B cell (primary cell): Measurements from ENCODE around the gene ASB11. TPM values are rescaled to one million over a fixed set of nuclear protein-coding genes. Genes with fewer than 3 reads are reported as not detected.

ENCODE experiments used
- ATAC-seq: fragments of 200-7000 bp; cut with Tn5 transposase; one replicate; pipeline ENCODE4 v1.10.0; 2021; ENCODE audit warnings: low read depth, mild to moderate bottlenecking, moderate number of reproducible peaks, moderate library complexity
- CTCF ChIA-PET: fragments of 350-600 bp; sonication (Branson Sonifier 250); formaldehyde crosslinking; loops from one replicate; lab custom pipeline; 2021; ENCODE audit warnings: antibody characterized with exemption, inconsistent platforms; lab: Charles Lee
- POLR2A ChIA-PET: fragments of 350-600 bp; sonication (Branson Sonifier 250); formaldehyde crosslinking; loops from one replicate; lab custom pipeline; 2021; ENCODE audit warnings: antibody characterized with exemption; lab: Charles Lee
- DNase-seq: peaks from one replicate; pipeline ENCODE4 v3.0.0; 2013
- H2AFZ ChIP-seq: 2 replicates; pipeline ENCODE4 v1.6.1; 2012; ENCODE audit warnings: mild to moderate bottlenecking, low read depth, low read length; ENCODE audit not compliant: insufficient read depth, poor library complexity, severe bottlenecking
- H3K27ac ChIP-seq, 2 donors: 1 replicate in 1 of 2; 2 replicates in 1 of 2; pipeline ENCODE4 v1.5.1; 2012 to 2013; ENCODE audit warnings: low read length in 2 of 2, mild to moderate bottlenecking in 2 of 2, moderate library complexity in 1 of 2
- H3K27me3 ChIP-seq, 4 experiments: fragments of 200-600 bp in 1 of 4; sonication (generic) in 1 of 4; replicated peaks in 1 of 4; 1 replicate in 2 of 4; 2 replicates in 2 of 4; pipeline versions ENCODE4 v1.6.1 to v1.7.0; 2013 to 2016; ENCODE audit warnings: low read length in 3 of 4, mild to moderate bottlenecking in 2 of 4, mixed read lengths in 1 of 4, moderate library complexity in 1 of 4; ENCODE audit not compliant: insufficient read depth in 4 of 4, control insufficient read depth in 3 of 4; ENCODE audit errors: control extremely low read depth in 1 of 4
- H3K36me3 ChIP-seq, 2 experiments: replicated peaks in 1 of 2; 1 replicate in 1 of 2; 2 replicates in 1 of 2; pipeline versions ENCODE4 v1.6.1 to v1.7.1; 2013; ENCODE audit warnings: low read length in 1 of 2; ENCODE audit not compliant: insufficient read depth in 2 of 2, control insufficient read depth in 1 of 2; ENCODE audit errors: control extremely low read depth in 1 of 2, extremely low read depth in 1 of 2
- H3K4me1 ChIP-seq, 2 donors: fragments of 200-600 bp in 1 of 2; sonication (generic) in 1 of 2; 1 replicate in 1 of 2; 2 replicates in 1 of 2; pipeline versions ENCODE4 v1.5.1 to v1.6.1; 2013 to 2017; ENCODE audit warnings: low read length in 2 of 2; ENCODE audit not compliant: control insufficient read depth in 2 of 2, insufficient read depth in 2 of 2
- H3K4me2 ChIP-seq: replicated peaks from 2 replicates; pipeline ENCODE3; 2012; ENCODE audit warnings: mild to moderate bottlenecking, low read depth, low read length; ENCODE audit not compliant: poor library complexity, severe bottlenecking
- H3K4me3 ChIP-seq, 5 experiments: fragments of 200-600 bp in 1 of 5; sonication (generic) in 1 of 5; 1 replicate in 3 of 5; 2 replicates in 2 of 5; pipeline versions ENCODE4 v1.5.1 to v1.7.0; 2011 to 2016; ENCODE audit warnings: low read length in 4 of 5, mild to moderate bottlenecking in 4 of 5, low read depth in 2 of 5, control low read depth in 1 of 5, moderate library complexity in 1 of 5; ENCODE audit not compliant: insufficient read depth in 1 of 5; ENCODE audit errors: control extremely low read depth in 1 of 5, extremely low read depth in 1 of 5
- H3K79me2 ChIP-seq: fragments of 200-600 bp; sonication (generic); one replicate; pipeline ENCODE4 v1.6.0; 2016; ENCODE audit warnings: low read length; ENCODE audit not compliant: control insufficient read depth, insufficient read depth
- H3K9ac ChIP-seq: fragments of 200-600 bp; sonication (generic); 2 replicates; pipeline ENCODE4 v1.6.1; 2017; ENCODE audit warnings: mild to moderate bottlenecking, low read length, moderate library complexity
- H3K9me3 ChIP-seq, 3 donors: one replicate each; pipeline versions ENCODE4 v1.6.1 to v1.7.1; 2013; ENCODE audit warnings: low read length in 2 of 3; ENCODE audit not compliant: control insufficient read depth in 2 of 3, insufficient read depth in 1 of 3; ENCODE audit errors: control extremely low read depth in 1 of 3
- H4K20me1 ChIP-seq: 2 replicates; pipeline ENCODE4 v1.6.0; 2012; ENCODE audit warnings: mild to moderate bottlenecking, low read length; ENCODE audit not compliant: insufficient read depth, control insufficient read depth, poor library complexity, severe bottlenecking
- H3K27ac Mint-ChIP-seq: one replicate; pipeline ENCODE4 v1.8.0; 2021; ENCODE audit warnings: mixed read lengths
- H3K27me3 Mint-ChIP-seq: one replicate; pipeline ENCODE4 v1.8.0; 2021; ENCODE audit warnings: mixed read lengths
- H3K4me1 Mint-ChIP-seq: one replicate; pipeline ENCODE4 v1.8.0; 2021; ENCODE audit warnings: mixed read lengths
- H3K4me3 Mint-ChIP-seq: one replicate; pipeline ENCODE4 v1.8.0; 2021; ENCODE audit warnings: mixed read lengths
- H3K9me3 Mint-ChIP-seq: one replicate; pipeline ENCODE4 v1.8.0; 2022; ENCODE audit warnings: mixed read lengths; ENCODE audit not compliant: insufficient read depth
- EZH2 ChIP-seq: IDR thresholded peaks from 2 replicates; pipeline ENCODE4 v1.6.1; 2012; ENCODE audit warnings: borderline replicate concordance, low read depth, mild to moderate bottlenecking, moderate library complexity, low read length; ENCODE audit not compliant: insufficient read depth, poor library complexity, severe bottlenecking
- WGBS: methylation state at CpG from one replicate; pipeline ENCODE4 v1.1.5; 2013; ENCODE audit warnings: missing lambda C conversion rate; ENCODE audit not compliant: insufficient coverage; 5-methylcytosine and 5-hydroxymethylcytosine counted together
- intact Hi-C: fragments of 100-400 bp; cut with micrococcal nuclease; formaldehyde crosslinking; loops from one replicate; pipeline ENCODE4 v1.10.0; 2022
- polyA minus RNA-seq: library from RNA; depleted of rRNA, polyadenylated mRNA; stranded (reverse); fragments of >200 nt; gene quantifications from 2 replicates; pipeline ENCODE4 v1.2.3, GENCODE V29; 2012
- polyA plus RNA-seq: library from polyadenylated mRNA; depleted of rRNA; stranded (reverse); fragments of >200 nt; gene quantifications from 2 replicates; pipeline ENCODE4 v1.2.3, GENCODE V29; 2012
- total RNA-seq, 2 donors: library from RNA; stranded (reverse); fragments of 120-200 nt in 1 of 2; gene quantifications; 1 replicate in 1 of 2; 2 replicates in 1 of 2; pipeline versions ENCODE4 v1.2.3 to v1.2.4, GENCODE V29; 2013 to 2022
- TF ChIP-seq, protein P1 (sequence below): fragments of 200-600 bp; IDR thresholded peaks from one replicate; pipeline ENCODE4 v1.8.0; 2022; ENCODE audit warnings: antibody characterized with exemption, mild to moderate bottlenecking

The ASB11 gene, protein sequence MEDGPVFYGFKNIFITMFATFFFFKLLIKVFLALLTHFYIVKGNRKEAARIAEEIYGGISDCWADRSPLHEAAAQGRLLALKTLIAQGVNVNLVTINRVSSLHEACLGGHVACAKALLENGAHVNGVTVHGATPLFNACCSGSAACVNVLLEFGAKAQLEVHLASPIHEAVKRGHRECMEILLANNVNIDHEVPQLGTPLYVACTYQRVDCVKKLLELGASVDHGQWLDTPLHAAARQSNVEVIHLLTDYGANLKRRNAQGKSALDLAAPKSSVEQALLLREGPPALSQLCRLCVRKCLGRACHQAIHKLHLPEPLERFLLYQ
- total RNA-seq (not detected in 2 replicates), polyA plus RNA-seq (not detected in 2 replicates), polyA minus RNA-seq (not detected in 2 replicates)
- total RNA-seq (2013), result 0.30 TPM

GRCh38 chrX:15315509-15315908, at the start of gene ASB11:
Gene ASB11 (minus strand): TSS chrX:15315640. CDS start chrX:15315605, 35 bp downstream.
- no CpG with 5 or more reads among the region's 3 CpGs for WGBS
- ATAC-seq, result no peak
- Mint-ChIP-seq H3K4me3 (no peak within 1 kb of the TSS), H3K4me1 (no peaks in the 10 kb centered on the region), H3K27me3 (no peaks in the 10 kb centered on the region), H3K9me3 (no peaks in the 10 kb centered on the region), H3K27ac (no peak within 1 kb of the TSS)
- POLR2A ChIA-PET, result no interaction called here
- peaks cover under 1% of the 10 kb centered on the region in 2 experiments for H3K36me3 ChIP-seq
- no peak within 1 kb of the TSS for H3K4me3 ChIP-seq
- H3K4me1 ChIP-seq, result no peaks in the 10 kb centered on the region
- no peaks in the 10 kb centered on the region for H3K9me3 ChIP-seq
- H3K4me2 ChIP-seq, result no peak within 1 kb of the TSS
- H2AFZ ChIP-seq, result no peak within 1 kb of the TSS
- no peaks in the 10 kb centered on the region for H4K20me1 ChIP-seq
- no peak within 1 kb of the TSS for H3K27ac ChIP-seq
- TF ChIP-seq, protein P1, sequence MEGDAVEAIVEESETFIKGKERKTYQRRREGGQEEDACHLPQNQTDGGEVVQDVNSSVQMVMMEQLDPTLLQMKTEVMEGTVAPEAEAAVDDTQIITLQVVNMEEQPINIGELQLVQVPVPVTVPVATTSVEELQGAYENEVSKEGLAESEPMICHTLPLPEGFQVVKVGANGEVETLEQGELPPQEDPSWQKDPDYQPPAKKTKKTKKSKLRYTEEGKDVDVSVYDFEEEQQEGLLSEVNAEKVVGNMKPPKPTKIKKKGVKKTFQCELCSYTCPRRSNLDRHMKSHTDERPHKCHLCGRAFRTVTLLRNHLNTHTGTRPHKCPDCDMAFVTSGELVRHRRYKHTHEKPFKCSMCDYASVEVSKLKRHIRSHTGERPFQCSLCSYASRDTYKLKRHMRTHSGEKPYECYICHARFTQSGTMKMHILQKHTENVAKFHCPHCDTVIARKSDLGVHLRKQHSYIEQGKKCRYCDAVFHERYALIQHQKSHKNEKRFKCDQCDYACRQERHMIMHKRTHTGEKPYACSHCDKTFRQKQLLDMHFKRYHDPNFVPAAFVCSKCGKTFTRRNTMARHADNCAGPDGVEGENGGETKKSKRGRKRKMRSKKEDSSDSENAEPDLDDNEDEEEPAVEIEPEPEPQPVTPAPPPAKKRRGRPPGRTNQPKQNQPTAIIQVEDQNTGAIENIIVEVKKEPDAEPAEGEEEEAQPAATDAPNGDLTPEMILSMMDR, result no peak
- TF ChIP-seq EZH2, result no peak
- H3K27me3 ChIP-seq, result no peaks in the 10 kb centered on the region
- no peak for DNase-seq
- CTCF ChIA-PET, result no interaction called here
- no peaks in the 10 kb centered on the region for H3K79me2 ChIP-seq
- H3K9ac ChIP-seq, result no peak within 1 kb of the TSS
- intact Hi-C loops, result no loop called here

- Mint-ChIP-seq H3K27me3 (no peaks in the 10 kb centered on the region), H3K4me3 (no peak overlapping the region), H3K9me3 (peaks cover 3% of the 10 kb centered on the region), H3K4me1 (no peaks in the 10 kb centered on the region), H3K27ac (no peak overlapping the region)
- ChIA-PET POLR2A (no interaction called here), CTCF (interaction anchor here (0.6 kb wide), 1 partner anchor 9 kb away, joined by 3 read pairs; no protein-coding TSS in a partner anchor)
- no CpG with 5 or more reads among the region's 2 CpGs for WGBS
- TF ChIP-seq EZH2, result no peak
- TF ChIP-seq, protein P1, result no peak
- H3K4me3 ChIP-seq, result no peak overlapping the region
- no peak overlapping the region for H3K9ac ChIP-seq
- H3K4me1 ChIP-seq, result no peaks in the 10 kb centered on the region
- no peaks in the 10 kb centered on the region for H3K36me3 ChIP-seq
- no peaks in the 10 kb centered on the region for H3K9me3 ChIP-seq
- H3K27ac ChIP-seq, result no peak overlapping the region
- no peaks in the 10 kb centered on the region for H3K79me2 ChIP-seq
- H2AFZ ChIP-seq, result no peak overlapping the region
- DNase-seq, result no peak
- H3K4me2 ChIP-seq, result no peak overlapping the region
- H3K27me3 ChIP-seq, result peaks cover 0 to 3% (median 1%) of the 10 kb centered on the region in 4 experiments
- intact Hi-C loops, result no loop called here
- H4K20me1 ChIP-seq, result no peaks in the 10 kb centered on the region
- no peak for ATAC-seq
These were observed 44.3 kb upstream of the ASB11 start for GRCh38 chrX:15359701-15360100.
